Measurements from ENCODE around the gene RASGRF1.

RASGRF1 gene

GRCh38 chr15:78937132-78937739 is 153.3 kb downstream of the RASGRF1 start:
- H3K36me3 ChIP-seq (ENCODE audit: control insufficient read depth in 2 of 2, insufficient read depth in 1 of 2, low read length in 2 of 2): peaks cover 0 to 29% of the 10 kb centered on the region in 2 experiments; a peak in 2 of 3 replicates
- H3K9me3 ChIP-seq (ENCODE audit: control insufficient read depth, insufficient read depth, low read depth, low read length): no peaks in the 10 kb centered on the region
- H3K27ac ChIP-seq (ENCODE audit: extremely low read depth, low read depth, low read length): no peak overlapping the region
- TF ChIP-seq ZNF341 (tag by site-specific recombination; IDR thresholded peaks at IDR 0.05; ENCODE audit: low read depth) (no peak), ZFHX2 (tag by site-specific recombination; conservative IDR thresholded peaks at IDR 0.05) (peak; percentile 50), EGR2 (tag by site-specific recombination; IDR thresholded peaks at IDR 0.05; ENCODE audit: low read depth) (peak; percentile 61)
- TF ChIP-seq, protein P1, sequence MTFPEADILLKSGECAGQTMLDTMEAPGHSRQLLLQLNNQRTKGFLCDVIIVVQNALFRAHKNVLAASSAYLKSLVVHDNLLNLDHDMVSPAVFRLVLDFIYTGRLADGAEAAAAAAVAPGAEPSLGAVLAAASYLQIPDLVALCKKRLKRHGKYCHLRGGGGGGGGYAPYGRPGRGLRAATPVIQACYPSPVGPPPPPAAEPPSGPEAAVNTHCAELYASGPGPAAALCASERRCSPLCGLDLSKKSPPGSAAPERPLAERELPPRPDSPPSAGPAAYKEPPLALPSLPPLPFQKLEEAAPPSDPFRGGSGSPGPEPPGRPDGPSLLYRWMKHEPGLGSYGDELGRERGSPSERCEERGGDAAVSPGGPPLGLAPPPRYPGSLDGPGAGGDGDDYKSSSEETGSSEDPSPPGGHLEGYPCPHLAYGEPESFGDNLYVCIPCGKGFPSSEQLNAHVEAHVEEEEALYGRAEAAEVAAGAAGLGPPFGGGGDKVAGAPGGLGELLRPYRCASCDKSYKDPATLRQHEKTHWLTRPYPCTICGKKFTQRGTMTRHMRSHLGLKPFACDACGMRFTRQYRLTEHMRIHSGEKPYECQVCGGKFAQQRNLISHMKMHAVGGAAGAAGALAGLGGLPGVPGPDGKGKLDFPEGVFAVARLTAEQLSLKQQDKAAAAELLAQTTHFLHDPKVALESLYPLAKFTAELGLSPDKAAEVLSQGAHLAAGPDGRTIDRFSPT (tag by site-specific recombination; IDR thresholded peaks at IDR 0.05): no peak
- H3K4me3 ChIP-seq (ENCODE audit: low read depth, low read length): no peak overlapping the region
- CTCF ChIA-PET: no interaction called here
- POLR2A ChIA-PET: no interaction called here
- no peaks in the 10 kb centered on the region for H3K4me1 ChIP-seq (ENCODE audit: control insufficient read depth, insufficient read depth, low read length)

GRCh38 chr15:78934655-78935023 is 155.9 kb downstream of the RASGRF1 start:
- H3K4me1 ChIP-seq (ENCODE audit: control insufficient read depth, insufficient read depth, low read length): no peaks in the 10 kb centered on the region; the same call in 1 of the 2 replicates
- H3K9me3 ChIP-seq (ENCODE audit: control insufficient read depth, insufficient read depth, low read depth, low read length): no peaks in the 10 kb centered on the region
- H3K36me3 ChIP-seq (ENCODE audit: control insufficient read depth in 2 of 2, insufficient read depth in 1 of 2, low read length in 2 of 2): peaks cover 0 to 39% of the 10 kb centered on the region in 2 experiments; a peak in 1 of 3 replicates
- H3K4me3 ChIP-seq (ENCODE audit: low read depth, low read length): no peak overlapping the region
- ChIA-PET CTCF (interaction anchor here (0.9 kb wide), 1 partner anchor 45 kb away, joined by 3 read pairs; no protein-coding TSS in a partner anchor), POLR2A (no interaction called here)
- TF ChIP-seq ZNF677 (tag by site-specific recombination; IDR thresholded peaks at IDR 0.05): no peak
- TF ChIP-seq ZNF112 (tag by site-specific recombination; IDR thresholded peaks at IDR 0.05): no peak
- TF ChIP-seq ZSCAN18 (tag by site-specific recombination; IDR thresholded peaks at IDR 0.05): no peak
- TF ChIP-seq MYNN (tag by site-specific recombination; IDR thresholded peaks at IDR 0.05; ENCODE audit: borderline replicate concordance): no peak
- no peak for TF ChIP-seq ZBTB26 (tag by site-specific recombination; optimal IDR thresholded peaks at IDR 0.05)
- no peak for TF ChIP-seq ZNF585B (tag by site-specific recombination; IDR thresholded peaks at IDR 0.05)
- no peak overlapping the region for H3K27ac ChIP-seq (ENCODE audit: extremely low read depth, low read depth, low read length)

DNA sequence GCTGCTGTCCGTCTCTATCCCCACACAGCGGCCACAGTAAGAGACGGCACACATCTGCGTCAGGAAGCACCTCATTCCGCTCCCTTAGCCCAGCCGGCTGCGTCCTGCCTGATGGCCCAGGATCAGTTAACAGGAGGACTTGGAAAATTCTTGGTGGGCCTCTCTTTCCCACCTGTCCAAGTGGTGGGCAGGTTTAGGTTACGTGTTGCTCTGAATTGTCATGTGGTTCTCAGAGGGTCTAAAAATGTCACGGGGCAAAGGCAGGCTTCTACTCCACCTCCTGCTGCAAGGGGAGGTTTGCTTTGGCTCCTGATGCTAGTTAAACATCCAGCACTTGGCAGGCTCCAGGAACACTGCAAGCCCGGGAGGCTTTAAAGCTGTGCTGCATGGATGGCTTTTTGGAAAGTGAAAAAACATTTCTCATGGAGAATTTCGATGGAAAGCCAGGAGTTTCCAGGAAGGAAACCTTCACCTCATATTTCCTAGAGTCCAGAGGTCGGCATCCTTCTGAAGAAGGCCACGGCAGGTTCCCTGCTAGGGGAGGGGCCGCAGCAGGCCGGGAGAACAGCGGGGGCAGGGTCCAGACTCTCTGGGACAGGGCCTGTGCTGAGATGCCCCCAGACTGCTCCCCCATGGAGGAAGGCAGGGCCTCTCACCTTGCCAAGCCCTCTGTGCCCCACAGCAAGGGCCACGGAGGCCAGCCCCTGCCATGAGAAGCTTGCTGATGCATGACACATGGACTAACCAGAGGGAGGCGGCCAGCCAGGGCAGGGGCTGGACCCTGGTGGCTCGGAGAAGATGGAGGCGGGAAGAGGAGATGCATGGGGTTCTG is 156.5 kb downstream of the RASGRF1 start:
- ChIA-PET POLR2A (no interaction called here), CTCF (no interaction called here)
- Histone ChIP-seq H3K27ac (ENCODE audit: extremely low read depth, low read depth, low read length) (no peak overlapping the region), H3K4me1 (ENCODE audit: control insufficient read depth, insufficient read depth, low read length) (no peaks in the 10 kb centered on the region; the same call in 1 of the 2 replicates), H3K36me3 (ENCODE audit: control insufficient read depth in 2 of 2, insufficient read depth in 1 of 2, low read length in 2 of 2) (peaks cover 0 to 39% of the 10 kb centered on the region in 2 experiments; a peak in 1 of 3 replicates), H3K4me3 (ENCODE audit: low read depth, low read length) (no peak overlapping the region), H3K9me3 (ENCODE audit: control insufficient read depth, insufficient read depth, low read depth, low read length) (no peaks in the 10 kb centered on the region)
- no peak for TF ChIP-seq ZNF366 (tag by site-specific recombination; conservative IDR thresholded peaks at IDR 0.05)
- TF ChIP-seq, protein P2, sequence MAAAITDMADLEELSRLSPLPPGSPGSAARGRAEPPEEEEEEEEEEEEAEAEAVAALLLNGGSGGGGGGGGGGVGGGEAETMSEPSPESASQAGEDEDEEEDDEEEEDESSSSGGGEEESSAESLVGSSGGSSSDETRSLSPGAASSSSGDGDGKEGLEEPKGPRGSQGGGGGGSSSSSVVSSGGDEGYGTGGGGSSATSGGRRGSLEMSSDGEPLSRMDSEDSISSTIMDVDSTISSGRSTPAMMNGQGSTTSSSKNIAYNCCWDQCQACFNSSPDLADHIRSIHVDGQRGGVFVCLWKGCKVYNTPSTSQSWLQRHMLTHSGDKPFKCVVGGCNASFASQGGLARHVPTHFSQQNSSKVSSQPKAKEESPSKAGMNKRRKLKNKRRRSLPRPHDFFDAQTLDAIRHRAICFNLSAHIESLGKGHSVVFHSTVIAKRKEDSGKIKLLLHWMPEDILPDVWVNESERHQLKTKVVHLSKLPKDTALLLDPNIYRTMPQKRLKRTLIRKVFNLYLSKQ (tag by site-specific recombination; IDR thresholded peaks at IDR 0.05; ENCODE audit: borderline replicate concordance): no peak
- TF ChIP-seq ZBTB7A (tag by site-specific recombination; IDR thresholded peaks at IDR 0.05; ENCODE audit: low read depth): no peak
- no peak for TF ChIP-seq ZNF48 (tag by site-specific recombination; IDR thresholded peaks at IDR 0.05)

All from HEK293 (cell line).